G401 (cell line): ENCODE measurements around the gene DNAH17. TPM values are rescaled to one million over a fixed set of nuclear protein-coding genes. Genes with fewer than 3 reads are reported as not detected.

Experiments
- DNase-seq: peaks from one replicate; pipeline ENCODE4 v3.0.0-alpha.2; 2015; ENCODE audit warnings: low spot score
- in situ Hi-C: cut with HindIII; loops from 2 replicates; pipeline ENCODE4 v1.10.0; 2016; ENCODE audit warnings: low sequenced_read_pairs, mixed read lengths
- total RNA-seq: library from RNA; depleted of rRNA; stranded (reverse); fragments of >200 nt; shearing (Covaris generic); gene quantifications from 2 replicates; pipeline ENCODE4 v1.2.3, GENCODE V29; 2014

The DNAH17 gene
- total RNA-seq, 1 experiment from 2014 or later = not detected

DNA sequence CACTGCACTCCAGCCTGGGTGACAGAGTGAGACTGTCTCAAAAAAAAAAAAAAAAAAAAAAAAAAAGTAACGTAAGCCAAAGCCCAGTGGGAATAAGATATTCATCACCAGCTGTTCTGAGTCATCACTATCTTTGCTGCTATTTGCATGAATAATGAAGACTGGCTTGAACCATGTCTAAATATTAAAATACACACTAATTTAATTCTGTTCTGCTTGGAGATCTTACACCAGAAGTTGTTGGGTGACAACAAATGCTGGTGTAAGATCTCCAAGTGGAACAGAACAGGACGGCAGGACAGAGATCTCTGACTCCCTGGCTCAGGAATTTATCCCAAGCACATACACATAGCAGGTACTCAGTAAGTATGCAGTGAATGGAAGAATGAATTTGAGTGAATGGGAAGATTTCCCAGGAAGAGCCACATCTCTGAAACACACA is 19.6 kb downstream of the DNAH17 start:
- in situ Hi-C loops = no loop called here
- DNase-seq = no peak

DNA sequence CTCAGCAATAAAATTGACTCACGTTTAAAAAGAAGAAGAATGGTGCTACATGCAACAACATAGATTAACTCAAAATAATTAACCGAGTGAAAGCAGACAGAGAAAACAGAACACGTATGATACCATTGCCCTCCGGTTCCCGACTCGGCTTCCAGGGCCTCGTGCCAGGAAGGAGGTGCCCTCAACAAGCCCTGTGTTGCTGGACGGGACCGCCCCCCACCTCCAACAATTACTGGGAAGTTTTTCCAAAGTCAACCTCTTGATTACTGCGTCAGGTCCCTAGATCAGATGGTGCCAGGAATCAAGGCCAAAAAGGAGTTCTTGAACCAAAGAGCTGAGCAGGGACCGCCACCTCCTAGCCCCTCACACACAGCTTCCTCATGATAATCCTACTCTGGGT is 20.4 kb downstream of the DNAH17 start:
- no peak for DNase-seq
- in situ Hi-C loops = no loop called here

DNA sequence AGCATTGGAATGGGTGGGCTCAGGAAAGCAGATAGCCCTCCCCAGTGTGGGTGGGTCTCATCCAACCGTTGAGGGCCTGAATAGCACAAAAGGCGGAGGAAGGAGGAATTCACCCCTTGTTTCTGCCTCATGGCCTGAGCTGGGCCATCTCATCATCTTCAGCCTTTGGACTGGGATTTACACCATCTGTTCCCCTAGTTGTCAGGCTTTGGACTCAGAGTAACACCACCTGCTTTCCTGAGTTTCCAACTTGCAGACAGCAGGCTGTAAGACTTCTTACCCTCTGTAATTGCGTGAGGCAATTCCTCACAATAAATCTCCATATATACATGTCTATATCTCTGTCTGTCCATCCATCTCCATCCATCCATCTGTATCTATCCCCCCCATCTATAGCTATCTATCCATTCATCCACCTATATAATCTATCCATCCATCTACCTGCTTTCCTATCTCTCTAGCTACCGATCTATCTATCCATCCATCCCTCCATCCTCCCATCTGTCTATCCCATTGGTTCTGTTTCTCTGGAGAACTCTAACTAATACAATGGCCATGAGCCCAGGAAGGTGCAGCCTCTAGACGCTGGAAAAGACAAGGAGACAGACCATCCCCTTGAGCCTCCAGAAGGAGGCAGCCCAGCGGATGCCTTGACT is 21.3 kb downstream of the DNAH17 start:
- in situ Hi-C loops = no loop called here
- peak; percentile 88 for DNase-seq

DNA sequence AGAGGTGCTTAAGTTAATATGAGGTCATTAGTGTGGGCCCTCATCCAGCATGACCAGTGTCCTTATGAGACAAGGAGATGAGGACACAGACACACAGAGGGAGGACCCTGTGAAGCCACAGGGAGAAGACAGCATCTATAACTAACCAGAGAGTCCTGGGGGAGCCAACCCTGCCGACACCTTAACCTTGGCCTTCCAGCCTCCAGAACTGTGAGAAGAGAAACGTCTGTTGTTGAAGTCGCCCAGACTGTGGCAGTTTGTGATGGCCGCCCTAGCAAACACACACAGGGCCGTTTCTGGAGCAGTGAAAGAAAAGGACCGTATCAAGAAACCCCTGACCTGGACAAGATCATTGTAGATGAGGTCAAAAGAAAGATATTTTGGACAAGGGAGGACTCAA is 26.7 kb downstream of the DNAH17 start:
- no peak for DNase-seq
- in situ Hi-C loops = no loop called here

DNA sequence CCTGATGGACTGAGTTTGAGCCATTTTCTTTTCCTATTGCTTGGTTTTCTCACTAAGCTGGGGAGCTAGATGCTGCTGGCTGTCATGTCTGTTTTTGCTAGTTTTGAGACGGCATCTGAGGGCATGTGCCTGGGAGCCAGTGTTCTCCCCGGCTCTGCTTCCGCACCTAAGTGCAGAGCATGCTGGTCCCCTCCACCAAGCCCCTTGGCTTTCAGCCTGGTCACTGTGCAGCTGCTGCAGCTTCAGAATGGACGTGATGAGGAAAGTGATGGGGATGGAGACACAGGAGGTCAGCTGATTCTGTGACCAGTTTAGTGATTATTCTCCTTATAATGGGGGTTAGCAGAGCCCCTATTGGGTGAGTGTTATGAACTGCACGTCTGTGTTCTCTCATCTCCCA is 28.5 kb downstream of the DNAH17 start:
- in situ Hi-C loops = no loop called here

DNA sequence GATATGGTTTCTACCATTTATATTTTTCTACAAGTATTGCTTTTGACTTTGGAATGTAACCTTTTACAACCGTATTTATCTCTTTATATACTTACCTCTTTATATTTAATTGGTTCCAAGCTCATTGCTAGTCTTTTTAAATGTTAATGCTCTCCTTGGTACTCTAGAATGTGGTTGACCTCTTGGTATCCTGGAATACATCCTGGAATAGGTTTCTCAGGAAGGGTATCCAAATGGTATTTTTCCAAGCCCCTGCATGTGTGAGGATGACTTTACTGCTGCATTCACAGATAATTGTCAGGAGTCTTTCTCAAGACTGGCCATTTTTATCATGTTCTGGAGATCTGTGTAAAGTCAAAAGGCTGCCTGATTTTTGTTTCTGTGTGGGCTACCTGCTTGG is 30.2 kb downstream of the DNAH17 start:
- in situ Hi-C loops = no loop called here
- DNase-seq = no peak

More for the DNA sequence above, 28.5 kb downstream of the DNAH17 start:
- DNase-seq = no peak

DNA sequence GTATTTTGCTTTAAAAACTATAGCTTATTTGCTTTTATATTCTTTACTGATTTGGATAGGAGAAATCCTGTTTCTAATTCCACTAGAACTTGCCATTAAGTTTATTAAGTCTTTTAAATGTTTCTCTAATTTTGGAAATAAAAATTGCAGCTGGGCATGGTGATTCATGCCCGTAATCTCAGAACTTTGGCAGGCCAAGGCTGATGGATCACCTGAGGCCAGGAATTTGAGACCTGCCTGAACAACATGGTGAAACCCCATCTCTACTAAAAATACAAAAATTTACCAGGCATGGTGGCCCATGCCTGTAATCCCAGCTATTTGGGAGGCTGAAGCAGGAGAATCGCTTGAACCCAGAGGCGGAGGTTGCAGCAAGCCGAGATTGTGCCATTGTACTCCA is 30.7 kb downstream of the DNAH17 start:
- in situ Hi-C loops = no loop called here
- no peak for DNase-seq

DNA sequence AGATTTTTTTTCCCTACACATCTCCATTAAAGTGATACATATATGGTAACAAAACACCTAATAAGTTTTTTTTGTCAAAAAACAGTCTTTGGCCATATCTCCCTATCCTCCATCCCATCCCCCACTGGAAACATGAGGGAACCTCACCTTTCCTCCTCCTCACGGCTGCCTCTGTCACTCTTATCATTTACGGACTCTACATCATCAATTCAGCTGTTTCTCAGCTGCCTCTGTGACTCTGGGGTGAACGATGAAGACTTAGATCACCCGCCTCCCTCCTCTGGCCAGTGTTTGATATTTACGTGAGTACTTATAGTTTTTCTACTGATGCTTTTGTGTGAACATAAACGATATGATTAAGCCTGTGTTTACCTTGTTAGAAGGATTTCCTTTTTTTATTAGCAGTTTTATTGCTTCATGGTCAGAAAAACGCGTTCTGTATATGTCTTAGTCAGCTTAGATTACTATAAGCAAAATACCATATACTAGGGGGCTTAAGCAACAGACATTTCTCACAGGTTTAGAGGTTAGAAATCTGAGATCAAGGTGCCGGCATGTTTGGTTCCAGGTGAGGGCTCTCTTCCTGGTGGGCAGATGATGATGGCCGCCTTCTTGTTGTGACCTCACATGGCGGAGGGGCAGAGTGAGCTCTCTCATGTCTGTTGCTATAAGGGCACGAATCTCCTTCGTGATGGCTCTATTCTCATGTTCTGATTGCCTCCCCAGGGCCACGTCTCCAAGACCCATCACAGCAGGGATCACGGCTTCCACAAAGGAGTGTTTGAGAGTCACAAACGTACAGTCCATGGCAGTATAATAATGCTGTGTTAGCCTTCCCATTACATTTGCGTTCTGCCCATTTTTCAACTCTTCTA is 32.1 kb downstream of the DNAH17 start:
- in situ Hi-C loops = no loop called here
- no peak for DNase-seq

DNA sequence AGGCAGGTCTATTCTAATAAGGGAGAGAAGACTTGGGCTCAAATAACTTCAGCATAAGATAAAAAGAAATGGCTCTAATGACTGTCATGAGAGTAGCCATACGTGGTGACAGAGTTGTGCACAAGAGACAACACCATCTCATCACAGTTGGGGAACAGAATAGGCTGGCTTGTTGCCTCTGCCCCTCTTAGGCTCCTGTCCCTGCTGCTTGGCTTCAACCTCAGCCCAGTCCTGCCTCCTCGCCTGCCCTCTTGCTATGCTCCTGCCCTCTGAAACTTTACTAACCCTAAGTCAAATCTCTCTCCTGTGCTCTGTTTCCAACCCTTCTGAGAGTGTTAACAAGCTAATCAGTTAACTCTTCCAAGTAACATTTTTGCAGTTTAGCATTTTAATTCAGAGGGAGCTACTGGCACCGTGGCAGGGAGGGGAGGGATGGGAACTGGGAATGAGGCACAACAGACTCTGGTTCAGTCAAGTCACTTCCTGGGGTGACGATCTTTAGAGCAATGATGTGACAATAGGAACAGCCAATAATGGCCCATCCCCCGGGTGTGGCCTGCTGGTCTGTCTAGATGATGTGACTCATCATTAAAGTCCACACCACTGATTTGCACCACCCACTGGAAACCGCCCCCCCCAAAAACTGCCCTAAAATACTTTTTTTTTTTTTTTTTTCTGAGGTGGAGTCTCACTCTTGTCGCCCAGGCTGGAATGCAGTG is 35.5 kb downstream of the DNAH17 start:
- no peak for DNase-seq
- in situ Hi-C loops = no loop called here

DNA sequence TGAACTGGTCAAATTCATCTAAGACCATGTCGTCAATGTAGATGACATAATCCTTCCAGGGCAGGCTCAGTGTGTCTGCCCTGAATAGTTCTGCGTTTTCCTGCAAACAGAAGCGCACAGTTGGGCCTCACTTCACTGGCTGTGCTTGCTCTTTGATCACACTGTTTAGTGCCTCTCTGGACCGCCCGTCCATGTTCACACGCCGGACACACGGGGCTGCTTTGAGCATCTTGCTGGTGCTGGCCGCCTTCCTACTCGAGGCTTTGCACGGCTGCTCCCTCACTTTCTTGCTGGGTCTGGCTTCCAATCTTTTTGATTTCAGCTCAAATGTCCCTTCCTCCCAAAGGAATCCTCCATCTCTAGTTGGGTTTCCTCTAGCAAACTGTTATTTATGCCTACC is 37.4 kb downstream of the DNAH17 start:
- in situ Hi-C loops = no loop called here
- DNase-seq = no peak

DNA sequence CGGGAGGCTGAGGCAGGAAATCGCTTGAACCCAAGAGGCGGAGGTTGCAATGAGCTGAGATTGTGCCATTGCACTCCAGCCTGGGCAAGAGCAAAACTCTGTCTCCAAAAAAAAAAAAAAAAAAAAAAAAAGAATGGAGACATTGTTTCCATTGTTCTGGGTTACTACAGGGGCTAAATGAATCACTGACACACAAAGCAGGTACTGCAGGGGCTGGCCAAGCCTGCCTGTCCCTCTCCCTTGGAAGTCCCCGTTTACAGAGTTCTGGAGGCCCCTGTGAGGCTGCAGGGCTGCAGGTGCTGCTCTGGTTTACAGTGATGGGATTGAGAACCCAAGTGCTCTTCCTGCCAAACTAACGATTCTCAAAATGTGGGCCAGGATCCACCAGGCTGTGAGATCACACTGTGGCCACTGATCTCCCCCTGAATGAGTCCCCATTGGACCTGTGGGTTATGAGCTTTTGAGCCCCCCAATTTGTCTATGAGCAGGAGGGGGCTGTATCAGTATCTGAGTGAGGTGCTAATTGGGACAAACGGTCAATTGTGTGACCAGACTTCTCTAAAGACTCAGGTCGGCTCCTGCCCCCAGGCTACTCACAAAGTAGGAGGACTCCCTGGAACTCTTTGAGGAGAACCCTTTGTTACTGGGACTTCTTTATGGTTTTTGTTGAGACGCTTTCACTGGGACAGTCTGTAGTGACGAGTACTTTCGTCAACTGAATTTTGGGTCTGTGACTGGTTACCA is 39.0 kb downstream of the DNAH17 start:
- in situ Hi-C loops = no loop called here
- no peak for DNase-seq

DNA sequence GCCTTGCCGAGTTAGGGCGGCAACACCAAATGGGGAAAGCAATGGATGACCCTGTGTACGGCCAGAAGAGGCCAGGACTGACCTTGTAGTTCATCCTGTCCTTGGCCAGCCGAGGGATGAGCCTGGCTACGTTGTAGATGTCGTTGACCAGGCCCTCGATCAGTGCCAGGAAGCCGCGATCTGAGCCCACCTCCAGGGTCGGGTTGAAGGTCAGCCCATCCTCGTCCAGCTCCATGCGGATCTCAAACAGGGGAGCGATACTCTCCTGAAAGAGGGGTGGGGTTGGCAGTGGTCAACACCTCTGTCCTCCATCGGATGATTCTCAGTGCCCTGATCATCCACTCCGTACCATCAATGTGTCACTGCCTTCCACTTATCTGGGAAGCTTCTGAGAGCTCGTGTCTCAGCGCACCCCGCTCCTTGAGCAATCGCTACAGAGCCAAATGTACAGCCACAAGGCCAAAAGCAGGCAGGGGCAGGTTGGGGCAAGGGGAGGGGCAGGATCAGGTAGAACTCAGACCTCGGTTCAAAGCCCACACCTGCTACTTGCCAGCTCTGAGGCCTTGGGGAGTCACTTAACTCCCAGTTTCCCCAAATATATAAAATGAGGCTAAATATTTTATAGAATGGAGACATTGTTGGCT is 39.9 kb downstream of the DNAH17 start:
- in situ Hi-C loops = no loop called here
- DNase-seq = no peak

DNA sequence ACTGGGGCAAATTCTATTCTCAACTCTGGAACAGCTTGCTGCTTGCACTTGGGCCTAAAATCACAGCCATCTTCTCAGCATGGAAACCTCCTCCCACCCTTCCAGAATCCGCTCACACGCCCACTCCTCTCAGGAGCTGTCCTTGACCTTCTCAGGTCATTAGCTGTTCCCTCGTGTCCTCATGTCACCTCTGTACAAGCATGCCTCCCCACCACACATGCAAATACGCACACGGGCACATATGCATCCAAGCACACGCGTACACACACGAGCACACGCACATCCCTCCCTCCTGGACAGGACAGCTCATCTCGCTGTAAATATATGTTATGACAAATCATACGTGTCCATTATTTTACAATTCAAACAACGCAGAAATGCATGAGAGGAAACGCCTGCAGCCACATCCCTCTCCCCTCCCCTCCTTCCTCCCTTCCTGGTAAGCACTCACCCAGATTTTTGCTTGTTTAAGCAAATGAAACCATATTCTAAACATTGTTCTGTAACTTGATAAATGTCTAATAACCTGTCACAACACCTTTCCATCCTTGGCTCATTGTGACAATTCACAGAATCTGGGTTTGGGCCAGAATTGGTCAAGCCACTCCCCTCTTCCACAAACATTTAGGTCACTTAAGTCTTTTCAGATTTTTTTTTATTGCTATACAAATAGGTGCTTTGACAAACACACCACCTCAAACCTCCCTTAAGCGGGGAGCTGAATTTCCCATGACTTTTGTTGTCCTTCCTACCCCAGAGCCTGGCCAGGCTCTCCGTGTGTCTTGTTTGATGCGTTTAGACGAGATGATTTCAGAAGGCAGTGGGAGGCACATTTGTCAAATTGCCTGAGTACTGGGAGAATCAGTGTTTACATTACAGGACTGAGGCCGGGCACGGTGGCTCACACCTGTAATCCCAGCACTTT is 41.7 kb downstream of the DNAH17 start:
- in situ Hi-C loops = no loop called here
- no peak for DNase-seq

DNA sequence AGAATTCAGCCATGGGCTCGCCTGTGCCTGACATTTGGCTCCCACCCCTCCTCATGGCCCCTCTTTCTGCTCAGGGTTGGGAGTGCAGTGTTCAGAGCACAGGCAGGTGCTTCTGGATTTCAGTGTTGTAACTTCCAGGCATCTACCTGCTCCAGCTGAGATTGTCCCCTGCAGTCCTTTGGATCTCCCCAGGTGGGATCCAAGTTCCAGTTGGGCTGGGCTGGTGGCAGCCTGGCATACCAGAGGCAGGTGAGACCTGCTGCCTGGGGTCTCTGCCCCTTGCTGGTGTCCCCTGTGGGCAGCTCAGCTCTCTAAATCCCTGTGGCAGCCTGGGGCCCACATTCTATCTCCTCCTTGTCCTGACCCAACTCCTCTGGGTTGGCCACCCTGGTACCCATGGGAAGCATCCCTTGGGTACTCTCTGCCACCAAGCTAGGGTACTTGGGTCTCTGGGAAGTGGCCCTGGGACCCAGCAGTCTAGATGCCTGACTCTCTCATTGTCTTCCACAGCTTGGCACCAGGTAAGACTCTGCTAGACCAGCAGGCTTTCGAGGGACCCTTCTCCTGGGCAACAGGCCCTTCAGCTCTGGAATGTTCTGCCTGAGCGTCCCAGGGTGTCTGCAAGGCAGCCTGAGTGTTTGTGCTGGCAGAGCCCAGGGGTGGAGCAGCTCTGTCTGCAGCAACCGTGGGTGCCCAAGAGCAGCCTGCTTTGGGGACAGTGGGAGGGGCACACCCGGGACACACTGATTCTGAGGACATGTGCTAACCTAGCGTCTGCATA is 42.5 kb downstream of the DNAH17 start:
- in situ Hi-C loops = no loop called here
- DNase-seq = peak; percentile 11

DNA sequence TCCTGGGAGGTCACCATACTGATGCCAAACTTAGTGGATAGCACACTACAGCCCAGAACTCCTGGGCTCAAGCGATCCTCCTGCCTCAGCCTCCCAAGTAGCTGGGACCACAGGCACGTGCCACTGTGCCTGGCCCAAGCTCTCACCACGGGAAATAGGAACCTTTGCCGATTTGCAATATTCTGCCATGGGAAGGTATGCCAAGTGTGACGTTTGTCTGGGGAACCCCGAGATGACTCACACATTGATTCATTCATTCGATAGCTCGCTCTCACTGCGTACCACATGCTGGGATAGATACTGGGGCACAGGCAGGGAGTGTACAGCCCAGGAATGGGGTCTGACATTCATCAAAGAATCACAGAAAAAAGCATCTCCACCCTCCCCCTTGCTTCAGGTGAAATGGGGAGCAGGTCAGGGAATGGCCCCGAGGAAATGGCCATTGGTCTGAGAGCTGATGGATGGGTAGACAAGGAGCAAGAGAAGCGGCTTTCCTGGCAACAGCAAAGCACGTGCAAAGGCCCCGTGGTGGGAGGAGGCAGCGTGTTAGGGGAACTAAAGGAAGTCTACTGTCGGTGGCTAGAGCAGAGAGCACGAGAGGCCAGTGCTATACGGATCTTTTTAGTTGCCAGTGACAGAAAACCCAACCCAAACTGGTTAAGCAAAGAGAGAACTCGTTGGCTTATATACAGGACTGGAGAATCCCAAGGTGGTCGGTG is 44.1 kb downstream of the DNAH17 start:
- no peak for DNase-seq

DNA sequence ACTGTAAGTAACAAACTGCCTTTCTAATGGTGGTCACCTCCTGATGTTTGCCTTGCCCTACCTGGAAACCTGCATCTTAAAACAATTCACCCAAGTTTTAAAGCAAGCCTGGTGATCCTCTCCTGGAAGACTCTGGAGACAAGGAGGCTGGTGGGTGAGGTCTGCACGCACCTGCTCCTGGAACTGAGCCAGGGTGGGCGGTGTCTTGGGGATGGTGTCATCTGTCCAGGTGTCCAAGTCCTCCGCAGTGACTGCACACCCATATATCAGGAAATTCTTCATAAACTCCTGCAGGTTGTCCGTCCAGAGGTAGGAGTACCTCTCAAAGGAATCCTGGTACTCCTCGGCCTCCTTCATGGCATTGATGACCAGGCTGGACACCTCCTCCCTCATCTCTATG is 44.9 kb downstream of the DNAH17 start:
- in situ Hi-C loops = no loop called here
- DNase-seq = no peak

More for the DNA sequence above, 44.1 kb downstream of the DNAH17 start:
- in situ Hi-C loops = no loop called here

DNA sequence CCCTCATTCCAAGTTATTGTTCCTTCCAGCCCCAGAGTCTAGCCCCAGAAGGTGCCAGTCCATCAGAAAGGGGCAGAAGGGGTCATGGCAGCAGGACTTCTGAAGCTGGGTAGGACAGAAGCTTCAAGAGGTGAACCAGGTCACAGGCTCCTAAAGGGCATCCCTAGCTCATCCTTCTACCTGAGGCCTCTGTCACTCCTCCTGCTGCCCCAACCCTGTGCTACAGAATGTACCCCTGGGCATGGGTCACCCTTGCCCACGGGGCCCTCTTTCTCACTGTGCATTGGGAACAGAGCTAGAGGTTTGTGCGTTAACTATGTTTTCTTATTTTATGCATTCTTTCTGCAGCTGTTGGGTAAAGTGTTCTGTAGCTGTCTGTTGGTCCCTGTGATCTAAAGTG is 46.5 kb downstream of the DNAH17 start:
- in situ Hi-C loops = no loop called here
- no peak for DNase-seq
